HG03039 (cell line): ENCODE measurements around the gene KCNIP2.
"Not testable (repeated sequence)": the region's sequence is repeated elsewhere in the genome, so short reads cannot be mapped to it uniquely, and the experiment has no call there.

Experiments
- ATAC-seq: cut with Tn5 transposase; IDR thresholded peaks from one replicate; pipeline ENCODE4 v1.9.1; 2021; ENCODE audit warnings: mild to moderate bottlenecking, moderate library complexity; ENCODE audit not compliant: unreplicated experiment

KCNIP2 gene

GRCh38 chr10:101829561-101830315, 13.9 kb downstream of the KCNIP2 start:
- peak; percentile 2 for ATAC-seq

GRCh38 chr10:101828766-101829551, 14.6 kb downstream of the KCNIP2 start:
- ATAC-seq: no peak

DNA sequence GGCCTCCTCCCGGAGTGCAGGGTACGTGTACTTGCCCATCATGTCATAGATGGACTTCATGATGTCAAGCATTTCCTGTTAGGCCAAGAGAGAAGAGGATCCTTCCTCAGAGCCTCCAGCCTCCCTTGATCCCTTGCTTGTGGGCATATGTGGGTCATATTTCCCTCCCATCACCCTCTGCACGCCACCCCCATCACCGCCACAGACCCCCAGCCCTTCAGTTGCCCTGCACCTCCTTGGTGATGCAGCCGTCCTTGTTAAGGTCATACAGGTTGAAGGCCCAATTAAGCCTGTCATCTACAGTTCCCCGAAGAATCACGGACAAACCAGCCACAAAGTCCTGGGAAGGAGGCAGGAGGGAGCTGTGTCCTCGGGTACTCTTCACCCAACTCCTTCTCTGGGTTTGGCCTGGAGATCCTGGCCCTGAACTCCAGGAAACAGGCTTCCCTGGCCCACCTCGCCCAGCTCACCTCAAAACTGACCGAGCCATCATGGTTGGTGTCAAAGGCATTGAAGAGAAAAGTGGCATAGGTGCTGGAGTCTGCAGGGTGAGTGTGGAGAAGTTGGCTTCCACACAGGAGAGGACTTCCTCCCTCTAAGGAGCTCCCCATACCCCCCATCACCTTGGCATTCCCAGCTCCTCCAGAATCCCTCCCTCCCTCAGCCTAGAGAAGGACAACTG, 15.5 kb downstream of the KCNIP2 start:
- ATAC-seq: no peak

GRCh38 chr10:101826852-101827434, 16.7 kb downstream of the KCNIP2 start:
- no peak for ATAC-seq

GRCh38 chr10:101824736-101825135, 18.9 kb downstream of the KCNIP2 start:
- ATAC-seq: no peak

GRCh38 chr10:101818872-101819633, 24.5 kb downstream of the KCNIP2 start:
- peak; percentile 9 for ATAC-seq

DNA sequence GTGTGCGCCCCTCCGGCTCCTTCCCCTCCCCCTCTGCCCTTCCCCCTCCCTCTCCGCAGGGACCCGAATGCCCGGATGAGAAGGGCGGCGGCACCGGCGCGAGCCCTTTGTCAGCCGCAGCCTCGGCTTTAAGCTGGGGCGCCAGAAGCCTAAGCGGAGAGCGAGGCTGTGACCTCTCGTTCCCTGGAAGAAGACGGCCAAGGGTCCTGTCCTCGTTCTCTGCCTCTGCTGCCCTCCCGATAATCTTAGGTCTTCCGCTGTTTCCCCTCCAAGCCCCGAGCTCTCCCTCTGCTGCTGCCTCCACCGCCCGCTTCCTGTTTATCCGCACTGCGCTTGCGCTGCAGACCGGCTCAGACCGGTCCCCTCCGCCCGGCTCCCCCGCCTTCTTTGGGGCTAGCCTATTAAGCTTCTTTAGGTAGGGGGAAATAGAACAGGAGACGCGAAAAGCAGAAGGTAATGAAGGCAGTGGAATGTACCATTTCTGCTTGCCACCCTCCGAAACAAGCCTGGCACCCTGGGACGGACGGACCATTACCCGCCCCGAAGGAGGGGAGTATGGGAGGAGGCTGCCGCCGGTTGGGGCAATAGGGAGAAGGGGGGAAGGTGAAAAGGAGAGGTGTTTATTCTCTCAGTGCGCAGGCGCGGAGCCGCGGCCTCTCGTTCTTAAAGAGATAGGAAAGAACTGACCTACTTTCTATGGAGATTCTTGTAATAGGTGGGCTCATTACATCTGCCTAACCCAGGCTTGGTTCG, 25.3 kb downstream of the KCNIP2 start, which contains the start of gene OGA:
Gene OGA, minus strand, starts transcription at position 326 of the 753 bp plus-strand sequence. CDS start 422 bp downstream, outside the sequence.
- peak; percentile 77 for ATAC-seq

DNA sequence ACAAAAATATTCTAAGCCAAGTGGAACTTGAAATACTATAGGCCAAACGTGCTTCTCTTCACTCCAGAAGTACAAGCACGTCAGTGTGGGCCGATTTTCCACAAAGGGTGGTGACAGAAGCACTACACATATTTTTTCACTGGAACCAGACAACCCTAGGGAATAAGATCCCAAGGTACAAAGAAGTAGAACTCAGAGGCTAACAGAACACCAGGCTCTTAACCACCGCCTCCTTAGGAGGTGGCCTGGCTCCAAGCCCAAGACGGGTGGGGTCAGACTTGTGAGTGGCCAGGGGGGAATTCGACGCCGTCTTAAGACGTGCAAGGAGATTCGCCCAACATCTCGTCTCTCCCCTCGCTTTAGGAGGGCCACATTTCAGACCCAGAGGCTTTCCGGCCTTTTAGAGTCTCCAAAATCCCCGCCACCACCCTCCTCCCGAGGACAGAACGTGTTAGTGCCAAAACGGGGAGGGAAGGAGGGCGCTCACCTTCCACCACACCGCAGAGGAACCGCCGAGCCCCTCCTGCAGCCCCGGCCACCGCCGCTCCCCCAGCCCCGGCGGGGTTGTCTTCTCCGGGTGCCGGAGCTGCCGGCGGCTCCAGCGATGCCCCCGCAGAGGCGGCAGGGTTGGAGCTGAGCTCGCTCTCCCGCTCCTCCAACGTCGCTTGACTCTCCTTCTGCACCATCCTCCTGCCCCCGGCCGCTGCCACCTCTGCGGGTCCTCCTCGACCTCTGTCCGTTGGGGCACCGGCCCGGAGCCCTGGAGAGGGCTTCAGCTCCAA, 26.1 kb downstream of the KCNIP2 start:
- ATAC-seq: peak; percentile 9

GRCh38 chr10:101816913-101817336, 26.7 kb downstream of the KCNIP2 start:
- no peak for ATAC-seq

GRCh38 chr10:101816376-101816775, 27.2 kb downstream of the KCNIP2 start:
- ATAC-seq: no peak

DNA sequence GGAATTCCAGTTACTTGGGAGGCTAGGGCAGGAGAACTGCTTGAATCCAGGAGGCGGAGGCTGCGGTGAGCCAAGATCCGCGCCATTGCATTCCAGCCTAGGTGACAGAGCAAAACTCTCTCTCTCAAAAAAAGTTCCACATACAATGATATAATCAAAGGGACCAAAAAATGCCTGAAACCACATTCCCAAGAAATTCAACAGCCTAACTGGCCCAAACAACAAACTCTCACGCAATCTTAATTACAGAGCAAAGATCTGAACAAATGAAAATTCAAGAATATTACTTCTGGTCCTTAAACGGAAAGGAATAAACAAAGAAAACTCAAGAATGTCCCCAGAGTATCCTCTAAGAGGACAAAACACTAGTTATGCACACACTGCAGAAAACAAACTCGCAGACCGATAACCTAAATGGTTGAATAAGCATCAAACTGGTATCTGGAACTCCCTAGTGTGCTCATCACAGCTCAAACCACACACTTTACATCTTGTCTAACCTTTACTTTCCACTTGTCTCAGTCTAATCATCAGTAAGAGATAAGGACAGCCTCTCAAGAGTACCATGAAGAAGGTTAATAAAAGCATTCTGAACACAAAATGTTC, 29.0 kb downstream of the KCNIP2 start:
- ATAC-seq: no peak

- ATAC-seq: no peak
Observed at GRCh38 chr10:101812606-101813005, 31.0 kb downstream of the KCNIP2 start.

DNA sequence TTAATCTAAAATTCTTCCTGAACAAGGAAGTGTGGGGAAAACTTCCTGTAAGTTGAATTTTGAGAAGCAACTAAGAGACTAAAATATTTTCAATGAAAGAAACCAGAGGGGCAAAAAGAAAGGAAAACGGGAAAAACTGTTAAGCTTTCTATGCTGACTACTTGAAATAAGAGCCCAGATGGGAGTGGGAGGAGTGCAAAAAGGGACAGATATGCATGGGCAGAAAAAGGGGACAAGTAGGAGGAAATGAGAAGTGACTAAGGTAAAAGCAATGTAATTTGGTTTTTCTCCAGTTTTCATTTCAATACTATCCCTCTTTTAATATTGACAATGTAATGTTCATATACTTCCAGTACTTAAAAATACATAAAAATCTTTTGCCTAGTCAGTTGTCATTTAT, 36.4 kb downstream of the KCNIP2 start:
- ATAC-seq: no peak

- no peak for ATAC-seq
Observed at GRCh38 chr10:101803511-101803910, 40.1 kb downstream of the KCNIP2 start.

GRCh38 chr10:101797403-101798059, 46.1 kb downstream of the KCNIP2 start:
- no peak for ATAC-seq

- ATAC-seq: no peak
Observed at GRCh38 chr10:101793526-101793925, 50.1 kb downstream of the KCNIP2 start.

GRCh38 chr10:101789686-101790085, 53.9 kb downstream of the KCNIP2 start:
- ATAC-seq: no peak

DNA sequence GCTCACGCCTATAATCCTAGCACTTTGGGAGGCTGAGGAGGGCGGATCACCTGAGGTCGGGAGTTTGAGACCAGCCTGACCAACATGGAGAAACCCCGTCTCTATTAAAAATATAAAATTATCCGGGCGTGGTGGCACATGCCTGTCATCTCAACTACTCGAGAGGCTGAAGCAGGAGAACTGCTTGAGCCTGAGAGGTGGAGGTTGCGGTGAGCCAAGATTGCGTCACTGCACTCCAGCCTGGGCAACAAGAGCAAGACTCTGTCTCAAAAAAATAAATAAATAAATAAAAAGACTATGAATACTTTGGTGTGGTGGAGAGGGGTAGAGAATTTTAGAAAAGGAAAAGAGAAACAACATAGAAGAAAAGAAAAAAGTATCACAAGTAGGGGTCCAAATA, 54.4 kb downstream of the KCNIP2 start:
- not testable (repeated sequence) for ATAC-seq
